ENCODE data around the gene TNFSF12. TPM values are rescaled to one million over a fixed set of nuclear protein-coding genes. Genes with fewer than 3 reads are reported as not detected.

The TNFSF12 gene
- total and polyA plus RNA-seq, 9 of the 15 experiments (the other 6 are each of a cell fraction or from before 2014, with no cell fraction given) = 0.03 to 0.95 (median 0.19) TPM; not detected in 3

DNA sequence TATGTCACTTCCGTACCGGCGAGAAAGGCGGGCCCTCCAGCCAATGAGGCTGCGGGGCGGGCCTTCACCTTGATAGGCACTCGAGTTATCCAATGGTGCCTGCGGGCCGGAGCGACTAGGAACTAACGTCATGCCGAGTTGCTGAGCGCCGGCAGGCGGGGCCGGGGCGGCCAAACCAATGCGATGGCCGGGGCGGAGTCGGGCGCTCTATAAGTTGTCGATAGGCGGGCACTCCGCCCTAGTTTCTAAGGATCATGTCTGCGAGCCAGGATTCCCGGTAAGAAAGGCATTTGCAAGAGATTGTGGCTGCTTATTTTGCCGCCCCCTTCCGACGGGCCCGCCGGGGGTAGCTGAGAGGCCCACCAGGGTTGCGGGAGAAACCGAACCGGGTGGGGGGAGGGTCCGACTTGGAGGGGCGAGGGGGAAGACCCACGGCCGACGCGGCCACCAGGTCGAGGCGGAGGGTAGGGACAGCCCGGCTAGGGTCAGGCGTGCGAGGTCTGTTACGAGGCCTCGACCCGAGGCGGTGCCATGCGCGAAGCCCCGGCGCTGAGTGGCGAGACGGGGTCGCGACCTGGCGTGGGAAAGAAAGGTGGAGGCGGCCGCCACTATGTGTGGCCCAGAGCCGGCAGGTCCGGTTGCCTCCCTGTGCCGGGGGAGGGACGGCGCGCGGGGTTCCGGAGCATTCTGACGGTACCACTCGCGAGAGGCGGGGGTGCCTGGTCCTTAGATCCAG lies 23.9 kb downstream of the TNFSF12 start (continued):
- TF ChIP-seq, protein P1, sequence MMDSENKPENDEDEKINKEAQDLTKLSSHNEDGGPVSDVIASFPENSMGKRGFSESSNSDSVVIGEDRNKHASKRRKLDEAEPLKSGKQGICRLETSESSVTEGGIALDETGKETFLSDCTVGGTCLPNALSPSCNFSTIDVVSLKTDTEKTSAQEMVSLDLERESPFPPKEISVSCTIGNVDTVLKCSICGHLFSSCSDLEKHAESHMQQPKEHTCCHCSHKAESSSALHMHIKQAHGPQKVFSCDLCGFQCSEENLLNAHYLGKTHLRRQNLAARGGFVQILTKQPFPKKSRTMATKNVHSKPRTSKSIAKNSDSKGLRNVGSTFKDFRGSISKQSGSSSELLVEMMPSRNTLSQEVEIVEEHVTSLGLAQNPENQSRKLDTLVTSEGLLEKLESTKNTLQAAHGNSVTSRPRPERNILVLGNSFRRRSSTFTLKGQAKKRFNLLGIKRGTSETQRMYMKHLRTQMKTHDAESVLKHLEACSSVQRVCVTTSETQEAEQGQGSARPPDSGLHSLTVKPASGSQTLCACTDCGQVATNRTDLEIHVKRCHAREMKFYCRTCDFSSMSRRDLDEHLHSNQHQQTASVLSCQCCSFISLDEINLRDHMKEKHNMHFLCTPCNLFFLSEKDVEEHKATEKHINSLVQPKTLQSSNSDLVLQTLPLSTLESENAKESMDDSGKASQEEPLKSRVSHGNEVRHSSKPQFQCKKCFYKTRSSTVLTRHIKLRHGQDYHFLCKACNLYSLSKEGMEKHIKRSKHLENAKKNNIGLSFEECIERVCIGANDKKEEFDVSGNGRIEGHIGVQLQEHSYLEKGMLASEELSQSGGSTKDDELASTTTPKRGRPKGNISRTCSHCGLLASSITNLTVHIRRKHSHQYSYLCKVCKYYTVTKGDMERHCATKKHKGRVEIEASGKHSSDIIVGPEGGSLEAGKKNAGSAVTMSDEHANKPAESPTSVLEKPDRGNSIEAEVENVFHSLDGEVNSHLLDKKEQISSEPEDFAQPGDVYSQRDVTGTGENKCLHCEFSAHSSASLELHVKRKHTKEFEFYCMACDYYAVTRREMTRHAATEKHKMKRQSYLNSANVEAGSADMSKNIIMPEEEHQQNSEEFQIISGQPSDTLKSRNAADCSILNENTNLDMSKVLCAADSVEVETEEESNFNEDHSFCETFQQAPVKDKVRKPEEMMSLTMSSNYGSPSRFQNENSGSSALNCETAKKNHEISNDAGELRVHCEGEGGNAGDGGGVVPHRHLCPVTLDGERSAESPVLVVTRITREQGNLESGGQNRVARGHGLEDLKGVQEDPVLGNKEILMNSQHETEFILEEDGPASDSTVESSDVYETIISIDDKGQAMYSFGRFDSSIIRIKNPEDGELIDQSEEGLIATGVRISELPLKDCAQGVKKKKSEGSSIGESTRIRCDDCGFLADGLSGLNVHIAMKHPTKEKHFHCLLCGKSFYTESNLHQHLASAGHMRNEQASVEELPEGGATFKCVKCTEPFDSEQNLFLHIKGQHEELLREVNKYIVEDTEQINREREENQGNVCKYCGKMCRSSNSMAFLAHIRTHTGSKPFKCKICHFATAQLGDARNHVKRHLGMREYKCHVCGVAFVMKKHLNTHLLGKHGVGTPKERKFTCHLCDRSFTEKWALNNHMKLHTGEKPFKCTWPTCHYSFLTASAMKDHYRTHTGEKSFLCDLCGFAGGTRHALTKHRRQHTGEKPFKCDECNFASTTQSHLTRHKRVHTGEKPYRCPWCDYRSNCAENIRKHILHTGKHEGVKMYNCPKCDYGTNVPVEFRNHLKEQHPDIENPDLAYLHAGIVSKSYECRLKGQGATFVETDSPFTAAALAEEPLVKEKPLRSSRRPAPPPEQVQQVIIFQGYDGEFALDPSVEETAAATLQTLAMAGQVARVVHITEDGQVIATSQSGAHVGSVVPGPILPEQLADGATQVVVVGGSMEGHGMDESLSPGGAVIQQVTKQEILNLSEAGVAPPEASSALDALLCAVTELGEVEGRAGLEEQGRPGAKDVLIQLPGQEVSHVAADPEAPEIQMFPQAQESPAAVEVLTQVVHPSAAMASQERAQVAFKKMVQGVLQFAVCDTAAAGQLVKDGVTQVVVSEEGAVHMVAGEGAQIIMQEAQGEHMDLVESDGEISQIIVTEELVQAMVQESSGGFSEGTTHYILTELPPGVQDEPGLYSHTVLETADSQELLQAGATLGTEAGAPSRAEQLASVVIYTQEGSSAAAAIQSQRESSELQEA (IDR thresholded peaks at IDR 0.05; ENCODE audit: low read depth) = no peak
- TF ChIP-seq TAF1 (IDR thresholded peaks at IDR 0.05; ENCODE audit: control insufficient read depth, extremely low read depth, insufficient read depth, low read length, severe bottlenecking) (peak; percentile 90), CCNT2 (IDR thresholded peaks at IDR 0.05; ENCODE audit: borderline replicate concordance, extremely low read depth, insufficient read length, low read depth, low read length) (peak; percentile 52), ARHGAP35 (IDR thresholded peaks at IDR 0.05; ENCODE audit: partially characterized antibody) (no peak), TEAD2 (tag; IDR thresholded peaks at IDR 0.05) (no peak), HDAC2 (IDR thresholded peaks at IDR 0.05) (no peak)
- TF ChIP-seq, protein P2, sequence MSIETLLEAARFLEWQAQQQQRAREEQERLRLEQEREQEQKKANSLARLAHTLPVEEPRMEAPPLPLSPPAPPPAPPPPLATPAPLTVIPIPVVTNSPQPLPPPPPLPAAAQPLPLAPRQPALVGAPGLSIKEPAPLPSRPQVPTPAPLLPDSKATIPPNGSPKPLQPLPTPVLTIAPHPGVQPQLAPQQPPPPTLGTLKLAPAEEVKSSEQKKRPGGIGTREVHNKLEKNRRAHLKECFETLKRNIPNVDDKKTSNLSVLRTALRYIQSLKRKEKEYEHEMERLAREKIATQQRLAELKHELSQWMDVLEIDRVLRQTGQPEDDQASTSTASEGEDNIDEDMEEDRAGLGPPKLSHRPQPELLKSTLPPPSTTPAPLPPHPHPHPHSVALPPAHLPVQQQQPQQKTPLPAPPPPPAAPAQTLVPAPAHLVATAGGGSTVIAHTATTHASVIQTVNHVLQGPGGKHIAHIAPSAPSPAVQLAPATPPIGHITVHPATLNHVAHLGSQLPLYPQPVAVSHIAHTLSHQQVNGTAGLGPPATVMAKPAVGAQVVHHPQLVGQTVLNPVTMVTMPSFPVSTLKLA (conservative IDR thresholded peaks at IDR 0.05) = peak; percentile 61 to 80; a peak in 3 of 4 replicates
- TF ChIP-seq, protein P3, sequence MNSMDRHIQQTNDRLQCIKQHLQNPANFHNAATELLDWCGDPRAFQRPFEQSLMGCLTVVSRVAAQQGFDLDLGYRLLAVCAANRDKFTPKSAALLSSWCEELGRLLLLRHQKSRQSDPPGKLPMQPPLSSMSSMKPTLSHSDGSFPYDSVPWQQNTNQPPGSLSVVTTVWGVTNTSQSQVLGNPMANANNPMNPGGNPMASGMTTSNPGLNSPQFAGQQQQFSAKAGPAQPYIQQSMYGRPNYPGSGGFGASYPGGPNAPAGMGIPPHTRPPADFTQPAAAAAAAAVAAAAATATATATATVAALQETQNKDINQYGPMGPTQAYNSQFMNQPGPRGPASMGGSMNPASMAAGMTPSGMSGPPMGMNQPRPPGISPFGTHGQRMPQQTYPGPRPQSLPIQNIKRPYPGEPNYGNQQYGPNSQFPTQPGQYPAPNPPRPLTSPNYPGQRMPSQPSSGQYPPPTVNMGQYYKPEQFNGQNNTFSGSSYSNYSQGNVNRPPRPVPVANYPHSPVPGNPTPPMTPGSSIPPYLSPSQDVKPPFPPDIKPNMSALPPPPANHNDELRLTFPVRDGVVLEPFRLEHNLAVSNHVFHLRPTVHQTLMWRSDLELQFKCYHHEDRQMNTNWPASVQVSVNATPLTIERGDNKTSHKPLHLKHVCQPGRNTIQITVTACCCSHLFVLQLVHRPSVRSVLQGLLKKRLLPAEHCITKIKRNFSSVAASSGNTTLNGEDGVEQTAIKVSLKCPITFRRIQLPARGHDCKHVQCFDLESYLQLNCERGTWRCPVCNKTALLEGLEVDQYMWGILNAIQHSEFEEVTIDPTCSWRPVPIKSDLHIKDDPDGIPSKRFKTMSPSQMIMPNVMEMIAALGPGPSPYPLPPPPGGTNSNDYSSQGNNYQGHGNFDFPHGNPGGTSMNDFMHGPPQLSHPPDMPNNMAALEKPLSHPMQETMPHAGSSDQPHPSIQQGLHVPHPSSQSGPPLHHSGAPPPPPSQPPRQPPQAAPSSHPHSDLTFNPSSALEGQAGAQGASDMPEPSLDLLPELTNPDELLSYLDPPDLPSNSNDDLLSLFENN (IDR thresholded peaks at IDR 0.05; ENCODE audit: low read depth in 2 of 2, low read length in 2 of 2) = peak in 1 of 2 experiments; percentile 61; a peak in 1 of 4 replicates
